ENCODE data around the gene OR51D1. TPM values are rescaled to one million over a fixed set of nuclear protein-coding genes. Genes with fewer than 3 reads are reported as not detected.

The OR51D1 gene
- total and polyA plus RNA-seq, 9 of the 15 experiments (the other 6 are each of a cell fraction or from before 2014, with no cell fraction given) = not detected

GRCh38 chr11:4644233-4644632 is 7.0 kb downstream of the OR51D1 start:
- in situ Hi-C loops (cut with MboI) = loop anchor here (25.0 kb wide), 1 partner anchor 1693 kb away; no protein-coding TSS in a partner anchor
- Histone ChIP-seq H2AFZ (ENCODE audit: low read depth, low read length) (no peak overlapping the region; the same call in 1 of the 2 replicates), H3K4me1 (replicated peaks in 1 of 2; ENCODE audit: control insufficient read depth in 2 of 2, insufficient read depth in 2 of 2, low read length in 2 of 2) (peaks cover 0 to 4% of the 10 kb centered on the region in 2 experiments; a peak in 2 of 5 replicates), H3K79me2 (ENCODE audit: control insufficient read depth, insufficient read depth, low read length) (no peaks in the 10 kb centered on the region), H3K9me1 (ENCODE audit: control insufficient read depth, insufficient read depth, low read length) (no peaks in the 10 kb centered on the region), H3K4me3 (no peak overlapping the region), H3K9me3 (replicated peaks; ENCODE audit: control insufficient read depth, insufficient read depth, low read depth, low read length) (no peaks in the 10 kb centered on the region), H4K20me1 (replicated peaks; ENCODE audit: control insufficient read depth, insufficient read depth, low read length) (no peaks in the 10 kb centered on the region), H3K36me3 (ENCODE audit: control insufficient read depth, insufficient read depth, low read length) (no peaks in the 10 kb centered on the region), H3K9ac (ENCODE audit: insufficient read depth in 1 of 2, low read depth in 2 of 2, low read length in 2 of 2) (no peak overlapping the region), H3K27me3 (ENCODE audit: control insufficient read depth in 2 of 2, insufficient read depth in 2 of 2, low read length in 2 of 2) (peaks cover 0 to 36% of the 10 kb centered on the region in 2 experiments; a peak in 2 of 5 replicates), H3K4me2 (ENCODE audit: insufficient read depth, low read length) (no peak overlapping the region), H3K27ac (ENCODE audit: extremely low read depth, low read depth, low read length) (no peak overlapping the region)
- ChIA-PET POLR2A (no interaction called here), CTCF (ENCODE audit: low intra/inter-chr PET ratio) (no interaction called here)
- 0% methylated on average over 4 of the region's 4 CpGs for WGBS (ENCODE audit: insufficient coverage, low coverage, missing lambda C conversion rate)
- no peak for DNase-seq (ENCODE audit: extremely low read depth in 1 of 4, low spot score in 3 of 4)
- TF ChIP-seq ZBTB7A (IDR thresholded peaks at IDR 0.05; ENCODE audit: borderline replicate concordance, control insufficient read depth, low read depth, low read length) = no peak
- TF ChIP-seq MIER1 (IDR thresholded peaks at IDR 0.05; ENCODE audit: low read depth) = no peak
- TF ChIP-seq EWSR1 (IDR thresholded peaks at IDR 0.05; ENCODE audit: borderline replicate concordance, low read depth, partially characterized antibody) = no peak
- no peak for TF ChIP-seq THRA (IDR thresholded peaks at IDR 0.05)
- TF ChIP-seq DNMT1 (IDR thresholded peaks at IDR 0.05) = no peak
- no TSS peak for BruUV-seq (replicated peaks)
- no peak for ATAC-seq
- FAIRE-seq = no peak
- intact Hi-C loops (cut with micrococcal nuclease) = no loop called here

Measured in K562 (cell line).